ENCODE results near the gene COBLL1. TPM values are rescaled to one million over a fixed set of nuclear protein-coding genes. Genes with fewer than 3 reads are reported as not detected.
A peak's percentile ranks its signal among the peaks of the same experiment; 100 is the strongest.

The COBLL1 gene
- polyA plus RNA-seq, 10 donors = 6.9 to 11.8 (median 9.6) TPM

DNA sequence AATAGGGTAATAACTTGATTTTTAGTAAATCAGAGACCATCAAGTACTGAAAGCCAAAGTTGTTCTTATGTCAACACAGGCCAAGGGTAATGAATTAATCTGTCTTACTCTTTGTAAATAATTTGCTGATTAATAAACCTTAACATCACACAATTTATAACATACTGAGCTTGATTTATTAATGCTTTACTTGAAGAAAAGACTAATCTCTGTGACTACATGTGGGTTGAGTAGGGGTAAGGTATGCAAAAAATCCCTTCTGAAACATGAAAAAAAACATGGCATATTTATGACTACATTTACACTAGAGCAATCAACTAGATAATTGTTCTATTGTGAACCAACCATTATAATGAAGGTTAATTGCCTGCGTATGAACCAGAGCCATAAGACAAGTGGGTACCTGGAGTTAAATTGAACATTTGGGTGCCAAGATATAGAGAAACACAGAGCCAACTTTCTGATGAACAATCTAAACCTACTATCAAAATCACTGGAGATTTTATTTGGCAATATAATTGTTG is 152.7 kb downstream of the COBLL1 start:
- no peak for DNase-seq

DNA sequence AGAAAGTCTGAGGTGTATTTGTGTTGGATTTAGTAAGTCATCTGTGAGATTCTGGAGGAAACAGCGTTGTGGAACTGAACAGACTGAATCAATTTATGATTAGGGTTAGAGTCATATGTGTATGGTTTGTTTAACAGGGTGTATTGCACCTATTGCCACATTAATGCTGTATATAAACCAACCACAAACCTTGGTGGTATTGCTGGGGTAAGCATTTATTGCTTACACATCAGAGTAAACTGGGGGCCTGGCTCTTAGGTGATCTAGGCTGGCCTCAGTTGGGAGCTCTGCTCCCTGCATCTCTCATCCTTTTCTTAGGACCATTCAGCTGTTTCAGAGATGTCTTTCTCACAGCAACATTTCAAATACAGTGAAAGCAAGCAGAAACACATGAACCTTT is 160.6 kb downstream of the COBLL1 start:
- DNase-seq = no peak

DNA sequence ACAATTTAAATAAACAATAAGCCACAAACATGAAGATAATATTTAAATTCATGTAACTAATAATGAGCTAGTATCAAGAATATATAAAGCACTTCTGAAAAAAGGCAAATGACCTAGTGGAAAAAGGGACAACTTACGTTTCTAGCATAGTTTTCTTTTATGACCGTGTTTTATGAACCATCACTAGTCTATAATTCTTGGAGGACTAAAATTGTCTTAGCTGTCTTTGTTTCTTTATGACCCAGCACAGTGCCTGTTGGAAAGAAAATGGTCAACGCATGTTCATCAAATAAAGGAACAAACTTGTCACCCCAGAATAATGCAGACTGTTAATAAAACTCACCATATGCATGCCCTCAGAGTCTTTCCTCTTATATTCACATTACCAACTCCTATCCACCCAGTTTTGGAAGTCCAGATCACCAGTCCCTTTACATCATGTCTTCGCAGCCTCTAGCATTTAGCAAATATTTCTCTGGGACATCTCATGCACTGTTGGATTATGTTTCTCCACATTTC is 162.9 kb downstream of the COBLL1 start:
- no peak for DNase-seq

DNA sequence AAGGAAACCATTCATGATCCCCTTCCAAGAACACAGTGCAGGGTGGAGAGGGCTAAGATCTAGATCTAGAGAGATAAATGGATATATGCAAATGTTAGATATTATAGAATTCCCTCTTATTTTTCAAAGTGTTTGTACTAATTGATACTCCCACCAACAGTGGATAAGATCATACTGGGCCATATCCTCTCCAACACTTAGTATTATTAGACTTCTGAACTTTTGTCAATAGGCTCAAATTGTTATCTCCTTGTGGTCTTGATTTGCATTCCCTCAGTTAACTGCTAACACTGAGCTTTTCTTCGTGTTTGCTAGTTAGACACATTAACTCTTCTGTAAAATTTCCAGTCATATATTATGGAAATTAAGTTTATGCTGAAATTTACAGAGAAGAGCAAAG is 163.9 kb downstream of the COBLL1 start:
- no peak for DNase-seq

DNA sequence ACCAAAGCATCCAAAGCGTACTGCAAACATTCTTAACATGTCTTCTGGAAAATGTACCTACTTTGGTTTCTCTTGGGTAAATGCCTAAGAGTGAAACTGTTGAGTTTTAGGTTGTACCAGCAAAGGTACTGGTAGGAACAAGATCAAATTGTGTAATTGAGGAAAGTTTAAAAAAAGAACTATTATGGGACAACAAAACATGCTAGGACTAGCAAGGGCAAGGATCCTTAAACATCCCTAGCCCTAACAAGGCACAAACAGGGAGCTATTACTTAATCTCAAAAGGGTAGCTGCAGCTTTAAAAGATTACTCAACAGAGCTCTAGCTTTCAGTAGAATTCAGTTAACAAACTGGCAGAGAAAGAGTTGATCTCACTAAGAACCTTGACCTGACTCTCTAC is 164.4 kb downstream of the COBLL1 start:
- DNase-seq = no peak

DNA sequence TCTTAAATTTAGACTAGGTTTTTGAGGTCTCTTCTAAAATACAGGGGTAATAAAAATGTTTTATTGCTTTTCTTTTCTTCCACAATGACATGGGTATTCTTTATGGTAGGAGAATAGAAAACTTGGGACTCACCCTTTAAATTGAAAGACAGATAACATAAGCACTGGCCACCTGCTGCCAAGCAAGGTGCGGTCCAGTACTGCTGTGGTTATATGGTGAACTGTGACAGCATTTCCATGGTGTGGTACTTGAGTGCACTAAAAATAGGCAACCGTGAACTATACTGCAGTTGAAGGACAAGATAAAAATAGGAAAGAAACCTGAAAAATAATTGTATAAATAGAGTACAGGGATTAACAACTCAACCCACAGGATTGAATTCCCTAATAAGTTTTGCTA is 165.9 kb downstream of the COBLL1 start:
- no peak for DNase-seq

DNA sequence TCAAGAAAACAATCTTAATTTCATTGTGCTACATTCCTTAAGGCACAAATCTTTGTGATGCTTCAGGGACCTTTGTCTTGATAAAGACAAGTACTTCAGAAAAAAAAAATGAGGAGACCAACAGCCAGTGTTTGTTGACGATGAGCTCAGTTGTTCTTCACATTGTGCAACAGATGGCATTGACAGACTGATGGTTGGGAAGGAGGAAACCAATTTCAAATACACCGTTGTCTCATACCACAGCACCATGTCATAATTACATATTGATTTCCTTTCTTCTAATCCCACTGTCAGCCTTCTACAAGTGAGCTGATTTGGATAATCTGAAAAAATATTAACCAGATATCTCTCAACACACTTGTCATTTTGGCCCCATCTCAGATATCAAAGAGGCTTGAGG is 166.6 kb downstream of the COBLL1 start:
- DNase-seq = no peak

DNA sequence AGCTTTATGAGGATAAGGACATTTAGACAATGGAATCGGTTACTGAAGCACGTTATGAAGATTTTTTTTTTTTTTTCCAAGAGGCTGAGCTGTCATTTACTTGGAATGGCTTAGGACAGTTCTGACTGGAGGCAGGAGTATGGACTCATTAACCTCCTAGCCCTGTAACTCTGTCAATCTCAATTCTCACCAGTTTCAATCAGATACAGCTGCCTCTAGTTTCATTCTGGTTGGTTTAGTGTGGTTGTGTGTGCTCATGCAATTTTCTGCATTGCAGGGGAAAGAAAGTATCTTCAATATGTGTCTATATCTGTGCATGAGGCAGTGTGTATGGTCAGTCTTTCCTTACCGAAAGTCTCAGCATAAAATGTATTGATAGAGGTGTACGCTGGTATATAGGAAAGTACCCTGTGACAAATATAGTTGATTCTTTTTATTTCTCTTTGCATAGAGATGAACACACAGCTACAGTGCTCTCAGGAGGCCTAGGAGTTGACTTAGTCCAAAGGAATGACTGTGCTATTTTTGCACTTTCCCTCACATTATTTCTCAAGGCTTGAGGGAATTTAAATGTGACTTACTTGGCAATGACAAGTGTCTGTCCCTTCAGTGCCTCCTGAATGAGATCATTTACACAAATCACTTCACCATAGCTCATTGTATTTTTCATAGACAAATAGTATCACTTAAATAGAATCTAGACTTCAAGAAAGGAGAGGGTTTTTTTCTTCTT is 169.8 kb downstream of the COBLL1 start:
- DNase-seq = no peak

DNA sequence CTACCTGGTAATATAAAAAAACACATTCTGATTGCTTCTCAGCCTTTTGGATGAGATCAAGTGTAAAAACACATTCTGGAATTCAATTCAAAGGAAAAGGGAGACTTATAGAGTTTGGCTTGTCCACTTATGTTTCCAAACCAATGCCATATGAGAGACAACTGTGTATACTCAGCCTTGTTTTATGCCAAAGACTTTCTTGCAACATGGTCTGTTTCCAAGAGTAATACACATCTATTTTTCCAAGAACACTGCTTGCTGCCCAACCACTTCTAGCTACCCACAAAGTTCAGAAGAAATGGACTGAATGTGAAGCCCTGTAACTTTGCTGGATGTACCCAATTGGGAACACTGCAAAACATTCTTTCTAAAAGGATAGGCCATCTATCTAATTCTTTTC is 172.3 kb downstream of the COBLL1 start:
- DNase-seq = no peak

DNA sequence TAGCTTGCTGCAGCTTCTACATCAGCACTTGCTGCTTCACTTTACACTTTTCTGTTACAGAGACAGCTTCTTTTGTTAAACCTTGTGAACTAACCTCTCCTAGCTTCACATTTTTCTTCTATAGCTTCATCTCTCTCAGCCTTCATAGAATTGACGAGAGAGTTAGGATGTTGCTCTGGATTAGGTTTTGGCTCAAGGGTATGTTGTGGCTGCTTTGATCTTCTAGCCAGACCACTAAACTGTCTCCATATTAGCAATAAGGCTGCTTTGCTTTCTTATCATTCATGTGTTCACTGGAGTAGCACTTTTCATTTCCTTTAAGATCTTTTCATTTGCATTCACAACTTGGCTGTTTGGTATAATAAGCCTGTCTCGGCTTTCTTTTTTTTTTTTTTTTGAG is 174.1 kb downstream of the COBLL1 start:
- DNase-seq = no peak

DNA sequence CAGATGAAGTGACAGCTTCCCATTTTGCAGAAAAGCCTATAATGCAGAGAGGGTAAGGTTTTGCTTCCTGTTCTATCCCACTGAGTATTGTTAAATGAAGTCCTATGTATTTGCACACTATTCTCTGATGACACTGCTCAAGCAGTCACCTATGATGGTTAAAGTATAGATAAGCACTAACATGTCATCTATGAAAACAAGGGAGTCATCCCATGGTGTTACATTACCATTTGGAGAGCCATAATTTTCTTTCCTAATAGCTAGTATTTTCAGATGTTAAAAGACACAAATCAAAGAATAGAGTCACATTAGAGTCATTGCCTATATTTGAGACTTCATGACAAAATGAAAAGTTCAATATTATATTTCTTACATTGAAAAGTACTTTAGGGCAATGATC is 177.6 kb downstream of the COBLL1 start:
- no peak for DNase-seq

DNA sequence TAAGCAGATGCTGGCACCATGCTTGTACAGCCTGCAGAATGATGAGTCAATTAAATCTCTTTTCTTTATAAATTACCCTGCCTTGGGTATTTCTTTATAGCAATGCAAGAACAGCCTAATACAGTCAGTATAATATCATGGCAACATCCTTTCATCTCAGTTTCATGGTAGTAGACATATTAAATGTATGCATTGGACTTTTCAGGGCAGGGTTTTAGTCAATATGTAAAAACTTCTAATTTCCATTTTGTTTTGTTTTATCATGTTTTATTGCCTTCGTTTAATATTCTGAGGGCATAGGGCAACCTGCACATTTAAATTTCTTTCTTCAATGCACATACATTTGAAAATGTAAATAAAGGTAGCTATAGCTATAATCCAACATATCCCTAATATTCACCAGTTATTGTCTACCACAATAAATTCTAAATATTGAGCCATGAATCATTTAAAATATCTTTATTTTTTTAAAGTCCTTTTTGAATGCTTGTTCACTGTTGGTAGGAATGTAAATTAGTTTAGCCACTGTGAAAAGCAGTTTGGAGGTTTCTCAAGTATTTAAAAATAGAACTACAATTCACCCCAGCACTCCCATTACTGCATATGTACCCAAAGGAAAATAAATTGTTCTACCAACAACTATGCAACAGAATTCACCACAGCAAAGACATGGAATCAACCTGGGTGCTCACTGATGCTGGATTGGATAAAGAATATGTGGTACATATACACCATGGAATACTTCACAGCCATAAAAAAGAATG is 178.6 kb downstream of the COBLL1 start:
- no peak for DNase-seq

DNA sequence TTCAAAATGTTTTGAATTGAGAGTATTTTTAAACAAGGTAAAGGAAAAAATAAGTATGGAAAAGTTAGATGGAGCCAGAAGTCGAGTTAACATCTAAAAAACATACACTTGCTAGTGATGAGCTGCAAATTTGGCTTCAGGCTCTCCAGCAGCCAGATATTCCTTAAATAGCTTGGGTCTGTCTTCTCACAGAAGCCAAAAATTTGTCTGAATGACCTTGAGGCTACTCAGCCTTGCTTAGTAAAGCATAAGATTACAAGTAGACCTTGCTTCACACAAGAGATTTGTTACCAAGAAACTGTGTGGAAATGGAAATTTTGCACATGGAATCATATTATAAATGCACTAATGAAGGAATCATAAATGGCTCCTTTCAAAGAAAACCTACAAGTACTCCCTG is 179.6 kb downstream of the COBLL1 start:
- DNase-seq = peak in 2 of 3 donors; percentile 18 to 22

DNA sequence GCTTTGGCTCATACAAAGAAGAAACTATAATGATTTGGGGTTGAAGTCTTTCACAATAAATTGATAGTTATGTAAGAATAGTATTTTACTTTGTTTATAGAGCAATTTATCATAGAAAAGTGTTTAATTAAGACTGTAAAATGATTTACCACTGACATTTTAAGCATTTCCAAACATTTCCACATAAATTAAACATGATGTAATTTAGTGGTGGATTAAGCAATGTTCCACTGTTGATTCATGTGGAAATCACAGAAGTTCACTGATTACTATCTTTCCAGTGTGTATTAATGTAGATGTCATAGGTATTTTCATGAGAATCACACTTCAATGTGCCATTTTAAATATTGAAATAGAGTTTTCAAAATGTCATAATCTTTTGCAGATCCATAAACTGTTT is 180.3 kb downstream of the COBLL1 start:
- no peak for DNase-seq

DNA sequence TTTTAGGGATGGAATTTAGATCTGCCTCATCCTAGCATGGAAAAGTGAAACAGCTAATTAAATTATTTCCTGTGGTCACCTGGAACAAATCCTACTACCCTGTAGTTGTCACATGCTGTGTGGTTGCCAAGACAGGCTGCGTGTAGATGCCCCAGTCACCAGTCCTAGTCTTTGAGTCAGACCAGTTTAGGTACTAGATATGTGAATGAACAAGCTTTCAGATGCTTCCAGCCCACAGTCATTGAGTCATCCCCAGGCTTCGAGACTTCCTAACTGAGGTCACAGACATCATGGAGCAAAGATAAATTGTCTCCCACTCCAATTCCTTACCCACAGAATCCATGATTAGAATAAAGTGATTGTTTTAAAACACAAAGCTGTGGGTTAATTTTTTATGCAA is 184.5 kb downstream of the COBLL1 start:
- DNase-seq = peak in 1 of 3 donors; percentile 68

DNA sequence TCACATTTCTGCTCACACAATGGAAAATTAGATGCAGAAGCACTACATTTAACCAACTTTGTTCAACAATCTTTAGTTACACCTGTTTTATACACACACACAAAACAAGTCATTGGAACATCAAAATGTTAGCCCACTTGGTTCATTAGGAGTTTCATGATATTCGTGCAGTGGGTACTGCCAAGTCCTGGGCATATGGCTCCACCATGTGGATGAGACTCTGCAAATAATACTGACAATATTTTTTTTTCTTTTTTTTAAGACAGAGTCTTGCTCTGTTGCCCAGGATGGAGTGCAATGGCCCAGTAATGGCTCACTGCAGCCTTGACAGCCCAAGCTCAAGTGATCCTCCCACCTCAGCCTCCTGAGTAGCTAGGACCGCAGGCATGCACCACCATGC is 185.9 kb downstream of the COBLL1 start:
- no peak for DNase-seq

DNA sequence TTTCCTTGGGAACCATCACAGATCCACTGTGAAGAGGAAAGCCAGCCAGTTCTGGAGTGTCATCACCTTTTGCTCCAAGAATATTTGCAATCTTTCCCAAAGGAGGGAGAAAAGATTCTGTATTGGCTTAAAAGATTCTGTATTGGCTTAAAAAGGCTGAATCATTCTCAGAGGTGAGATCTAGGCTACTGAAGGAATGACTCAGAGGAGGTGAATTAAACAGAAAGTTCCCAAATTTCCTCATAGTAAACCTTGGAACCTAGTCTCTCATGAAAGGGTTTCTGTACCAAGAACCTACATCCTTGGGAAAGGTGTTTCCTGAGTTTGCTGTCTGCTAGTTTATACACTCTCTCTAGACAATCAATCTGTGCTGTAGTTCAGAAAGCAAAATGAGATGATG is 186.3 kb downstream of the COBLL1 start:
- DNase-seq = peak in 1 of 3 donors; percentile 5

DNA sequence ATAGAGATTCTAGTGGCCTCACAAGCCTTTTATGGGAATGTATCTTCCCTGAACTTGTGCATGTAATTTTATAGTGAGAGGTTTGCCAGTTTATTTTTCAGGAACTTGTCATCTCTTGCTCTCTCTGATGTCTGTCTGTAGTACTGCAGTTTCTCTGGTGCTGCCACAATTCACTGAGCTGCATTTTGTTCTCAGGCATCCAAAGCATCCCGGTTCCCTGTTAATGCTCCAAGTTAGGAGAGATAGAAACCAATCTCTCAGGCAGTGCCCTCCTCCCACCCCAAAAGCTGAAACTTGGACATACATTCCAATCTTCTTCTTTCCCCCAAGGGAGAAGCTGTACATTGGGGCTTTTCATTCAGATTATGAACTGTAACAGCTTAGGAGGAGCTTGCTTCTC is 190.3 kb downstream of the COBLL1 start:
- DNase-seq = no peak

DNA sequence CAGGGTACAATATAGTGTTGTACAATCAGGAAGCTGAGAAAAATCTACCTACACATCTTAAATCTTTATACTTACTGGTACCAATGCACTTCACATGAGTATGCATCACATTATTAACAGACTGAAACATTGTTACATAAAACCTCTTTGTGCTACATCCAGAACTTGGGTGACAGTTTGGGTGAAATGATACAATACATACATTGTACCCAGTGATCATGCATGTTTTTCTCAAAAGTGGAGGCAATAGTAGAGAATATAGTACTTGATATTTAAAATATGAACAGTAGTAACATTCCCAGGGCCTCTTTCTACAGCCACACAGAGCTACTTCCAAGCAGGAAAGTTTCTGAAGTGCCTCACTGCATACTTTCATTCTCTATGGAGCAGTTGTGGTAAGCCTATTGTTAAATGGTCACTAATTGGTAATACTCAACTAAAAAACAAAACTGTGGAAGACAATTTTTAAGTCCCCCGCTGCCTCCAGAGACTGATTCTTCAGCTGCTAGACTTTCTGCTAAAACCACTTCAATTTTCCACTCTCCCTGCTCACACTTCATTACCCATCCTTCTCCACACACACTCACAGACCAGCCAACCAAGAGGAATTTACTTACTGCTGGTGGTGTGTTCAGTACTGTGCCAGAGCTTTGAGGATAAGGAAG is 197.5 kb downstream of the COBLL1 start:
- no peak for DNase-seq

DNA sequence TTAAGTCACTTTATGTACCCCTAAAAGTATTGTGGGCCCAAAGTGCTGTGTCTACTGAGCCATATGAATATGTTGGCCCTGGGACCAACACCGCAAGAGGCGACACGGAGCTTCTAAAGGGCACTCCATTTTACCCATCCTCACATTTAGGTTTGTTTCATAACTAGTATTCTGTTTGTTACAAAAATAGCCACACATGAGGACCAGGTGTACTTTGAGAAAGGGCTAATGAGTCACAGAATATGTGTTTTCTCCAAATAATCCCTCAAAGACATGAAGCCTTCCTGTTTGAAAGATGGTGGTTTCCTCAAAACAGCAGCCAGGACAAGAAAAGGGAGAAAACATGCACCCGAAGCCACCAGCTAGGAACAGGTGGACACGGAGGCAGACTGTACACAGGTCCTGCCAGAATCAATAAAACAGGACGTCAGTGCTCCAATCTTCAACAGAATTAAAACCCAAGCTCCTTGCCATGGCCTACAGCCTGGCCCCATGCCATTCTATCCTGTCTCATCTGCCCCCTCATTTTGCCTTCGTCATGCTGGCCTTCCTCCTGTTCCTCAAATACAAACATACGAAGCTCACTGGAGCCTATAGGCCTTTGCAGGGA is 198.6 kb downstream of the COBLL1 start:
- no peak for DNase-seq

DNA sequence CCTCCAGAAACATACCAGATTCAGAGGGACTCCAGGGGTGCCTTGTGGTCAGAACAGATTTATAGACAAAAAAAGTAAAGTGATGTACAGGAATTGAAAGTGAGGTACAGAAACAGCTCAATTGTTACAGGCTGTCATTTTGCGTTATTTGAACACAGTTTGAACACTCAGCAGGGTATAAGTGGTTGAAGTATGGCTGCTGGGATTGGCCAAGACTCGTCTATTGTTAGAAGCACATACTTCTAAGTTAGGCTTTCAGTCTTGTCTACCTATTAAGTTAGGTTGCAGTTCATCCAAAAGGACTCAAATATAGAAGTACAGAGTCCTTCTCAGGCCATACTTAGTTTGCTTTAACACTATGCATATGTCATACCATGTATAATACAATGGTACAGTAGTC is 199.4 kb downstream of the COBLL1 start:
- no peak for DNase-seq
